H1 (cell line): ENCODE results near the gene GLG1.

ENCODE experiments used
- BACH1 ChIP-seq: IDR thresholded peaks from 2 replicates; pipeline ENCODE4 v1.6.1; 2012; ENCODE audit warnings: low read length, improper control_type of control experiment
- CHD1 ChIP-seq: IDR thresholded peaks from 2 replicates; pipeline ENCODE4 v1.6.1; 2012; ENCODE audit warnings: low read depth, low read length, improper control_type of control experiment
- HDAC2 ChIP-seq, 2 experiments: fragments of 300-600 bp in 1 of 2; sonication (generic) in 1 of 2; IDR thresholded peaks; 2 replicates each; pipeline ENCODE4 v1.6.1; 2011 to 2012; ENCODE audit warnings: low read depth in 2 of 2, low read length in 2 of 2, mild to moderate bottlenecking in 2 of 2, moderate library complexity in 2 of 2, borderline replicate concordance in 1 of 2, inconsistent platforms in 1 of 2
- JUND ChIP-seq: IDR thresholded peaks from 2 replicates; pipeline ENCODE4 v1.6.1; 2011; ENCODE audit warnings: mild to moderate bottlenecking, improper control_type of control experiment, low read length
- MAFK ChIP-seq: IDR thresholded peaks from 2 replicates; pipeline ENCODE4 v1.6.1; 2012; ENCODE audit warnings: low read depth, mild to moderate bottlenecking, improper control_type of control experiment, low read length
- POLR2AphosphoS5 ChIP-seq: IDR thresholded peaks from 2 replicates; pipeline ENCODE4 v1.6.1; 2011; ENCODE audit warnings: low read depth, low read length
- RBBP5 ChIP-seq: IDR thresholded peaks from 2 replicates; pipeline ENCODE4 v1.7.1; 2012; ENCODE audit warnings: low read depth, mild to moderate bottlenecking, inconsistent platforms, low read length, moderate library complexity, borderline replicate concordance
- RXRA ChIP-seq: IDR thresholded peaks from 2 replicates; pipeline ENCODE4 v1.6.1; 2011; ENCODE audit warnings: low read depth, mild to moderate bottlenecking, low read length, moderate library complexity; ENCODE audit not compliant: insufficient read depth
- SIN3A ChIP-seq, 2 experiments: IDR thresholded peaks in 1 of 2; conservative IDR thresholded peaks in 1 of 2; 2 replicates each; pipeline ENCODE4 v1.6.1; 2011 to 2012; ENCODE audit warnings: low read length in 2 of 2, improper control_type of control experiment in 1 of 2, low read depth in 1 of 2, mild to moderate bottlenecking in 1 of 2
- SP1 ChIP-seq: IDR thresholded peaks from 2 replicates; pipeline ENCODE4 v1.6.1; 2011; ENCODE audit warnings: low read depth, low read length
- SUZ12 ChIP-seq: fragments of 200-600 bp; sonication (generic); IDR thresholded peaks from 2 replicates; pipeline ENCODE4 v1.6.1; 2012; ENCODE audit warnings: mild to moderate bottlenecking, inconsistent platforms, low read length, moderate library complexity, mixed read lengths
- TAF1 ChIP-seq: IDR thresholded peaks from 2 replicates; pipeline ENCODE4 v1.6.1; 2011; ENCODE audit warnings: mild to moderate bottlenecking, low read depth, low read length
- TF ChIP-seq, protein P1 (sequence below), 3 experiments: IDR thresholded peaks; 1 replicate in 2 of 3; 2 replicates in 1 of 3; pipeline versions ENCODE4 v1.5.1 to v1.6.1; 2011; ENCODE audit warnings: low read length in 3 of 3, mild to moderate bottlenecking in 3 of 3, inconsistent platforms in 2 of 3, low read depth in 1 of 3, moderate library complexity in 1 of 3; ENCODE audit not compliant: insufficient read depth in 1 of 3; ENCODE audit errors: control extremely low read depth in 1 of 3

DNA sequence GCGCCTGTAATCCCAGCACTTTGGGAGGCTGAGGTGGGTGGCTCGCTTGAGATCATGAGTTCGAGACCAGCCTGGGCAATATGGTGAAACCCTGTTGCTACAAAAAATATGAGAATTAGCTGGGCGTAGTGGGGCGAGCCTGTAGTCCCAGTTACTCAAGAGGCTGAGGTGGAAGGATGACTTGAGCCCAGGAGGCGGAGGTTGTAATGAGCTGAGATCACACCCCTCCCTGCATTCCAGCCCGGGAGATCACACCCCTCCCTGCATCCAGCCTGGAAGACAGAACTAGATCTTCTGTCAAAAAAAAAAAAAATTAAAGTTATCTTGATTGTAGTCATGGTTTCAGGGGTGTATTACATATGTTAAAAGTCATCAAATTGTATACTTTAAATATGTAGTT is 26.8 kb upstream of the GLG1 start:
- TF ChIP-seq RXRA = no peak
- no peak for TF ChIP-seq MAFK
- no peak for TF ChIP-seq SP1
- no peak for TF ChIP-seq HDAC2 (IDR thresholded peaks at IDR 0.05; ENCODE audit: borderline replicate concordance in 1 of 2, low read depth in 2 of 2, low read length in 2 of 2)
- TF ChIP-seq, protein P1, sequence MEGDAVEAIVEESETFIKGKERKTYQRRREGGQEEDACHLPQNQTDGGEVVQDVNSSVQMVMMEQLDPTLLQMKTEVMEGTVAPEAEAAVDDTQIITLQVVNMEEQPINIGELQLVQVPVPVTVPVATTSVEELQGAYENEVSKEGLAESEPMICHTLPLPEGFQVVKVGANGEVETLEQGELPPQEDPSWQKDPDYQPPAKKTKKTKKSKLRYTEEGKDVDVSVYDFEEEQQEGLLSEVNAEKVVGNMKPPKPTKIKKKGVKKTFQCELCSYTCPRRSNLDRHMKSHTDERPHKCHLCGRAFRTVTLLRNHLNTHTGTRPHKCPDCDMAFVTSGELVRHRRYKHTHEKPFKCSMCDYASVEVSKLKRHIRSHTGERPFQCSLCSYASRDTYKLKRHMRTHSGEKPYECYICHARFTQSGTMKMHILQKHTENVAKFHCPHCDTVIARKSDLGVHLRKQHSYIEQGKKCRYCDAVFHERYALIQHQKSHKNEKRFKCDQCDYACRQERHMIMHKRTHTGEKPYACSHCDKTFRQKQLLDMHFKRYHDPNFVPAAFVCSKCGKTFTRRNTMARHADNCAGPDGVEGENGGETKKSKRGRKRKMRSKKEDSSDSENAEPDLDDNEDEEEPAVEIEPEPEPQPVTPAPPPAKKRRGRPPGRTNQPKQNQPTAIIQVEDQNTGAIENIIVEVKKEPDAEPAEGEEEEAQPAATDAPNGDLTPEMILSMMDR (IDR thresholded peaks at IDR 0.05; ENCODE audit: control extremely low read depth in 1 of 3, insufficient read depth in 1 of 3, low read depth in 1 of 3, low read length in 3 of 3) = no peak
- no peak for TF ChIP-seq POLR2AphosphoS5
- TF ChIP-seq RBBP5 = no peak
- TF ChIP-seq SUZ12 = no peak
- TF ChIP-seq JUND = no peak
- TF ChIP-seq TAF1 = no peak
- TF ChIP-seq BACH1 = no peak
- no peak for TF ChIP-seq CHD1
- no peak for TF ChIP-seq SIN3A (conservative IDR thresholded peaks at IDR 0.05 in 1 of 2, IDR thresholded peaks at IDR 0.05 in 1 of 2; ENCODE audit: low read depth in 1 of 2, low read length in 2 of 2)
